Right atrium auricular region (tissue), 2 donors: Measurements from ENCODE around the gene REPIN1. TPM values are rescaled to one million over a fixed set of nuclear protein-coding genes. Genes with fewer than 3 reads are reported as not detected.
A peak's percentile ranks its signal among the peaks of the same experiment; 100 is the strongest.

Source experiments
- DNase-seq: peaks from one replicate; pipeline ENCODE4 v3.0.0-alpha.2; 2019; ENCODE audit warnings: low spot score
- H3K27ac ChIP-seq, 2 donors: fragments of 200-600 bp; sonication (generic); 1 replicate in 1 of 2; 2 replicates in 1 of 2; pipeline ENCODE4 v1.5.1; 2016 to 2019
- H3K27me3 ChIP-seq, 2 donors: fragments of 200-600 bp; sonication (generic); one replicate each; pipeline versions ENCODE4 v1.5.1 to v1.6.0; 2017 to 2019
- H3K36me3 ChIP-seq: fragments of 200-600 bp; sonication (generic); one replicate; pipeline ENCODE4 v1.5.1; 2016
- H3K4me1 ChIP-seq, 2 donors: fragments of 200-600 bp; sonication (generic); one replicate each; pipeline versions ENCODE4 v1.5.1 to v1.6.0; 2017 to 2019
- H3K4me3 ChIP-seq, 2 donors: fragments of 200-600 bp; sonication (generic); 1 replicate in 1 of 2; 2 replicates in 1 of 2; pipeline ENCODE4 v1.5.1; 2017 to 2019; ENCODE audit warnings: mild to moderate bottlenecking in 1 of 2, moderate library complexity in 1 of 2
- H3K9me3 ChIP-seq, 2 donors: fragments of 200-600 bp; sonication (generic); one replicate each; pipeline ENCODE4 v1.5.1; 2019
- total RNA-seq, 2 donors: library from RNA; depleted of rRNA; stranded (reverse); fragments of >200 nt; gene quantifications; one replicate each; pipeline ENCODE4 v1.1.0, GENCODE V29; 2016
- TF ChIP-seq, protein P1 (sequence below), 2 donors: fragments of 200-600 bp; sonication (generic); IDR thresholded peaks; one replicate each; pipeline ENCODE4 v1.5.1; 2019; ENCODE audit warnings: antibody characterized with exemption in 2 of 2

REPIN1 gene
- total RNA-seq, 2 donors from 2014 or later: 100.0 to 110 TPM

DNA sequence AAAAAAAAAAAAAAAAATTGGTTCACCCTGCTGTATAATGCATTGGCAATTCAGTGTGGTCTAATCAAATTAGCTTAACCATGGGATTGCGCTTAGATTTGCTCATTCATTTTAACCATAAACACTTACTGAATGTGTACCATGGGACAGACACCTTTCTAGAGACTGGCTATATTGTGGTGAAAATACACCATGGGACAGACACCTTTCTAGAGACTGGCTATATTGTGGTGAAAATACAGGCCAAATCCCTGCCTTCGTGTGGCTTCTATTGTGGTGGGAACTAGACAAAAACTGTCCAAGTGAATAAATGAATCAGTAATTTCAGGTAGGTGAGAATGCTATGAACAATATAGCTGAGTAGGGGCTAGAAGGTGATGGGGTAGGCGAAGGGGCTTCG is 10.2 kb upstream of the REPIN1 start:
- no peak overlapping the region for H3K4me3 ChIP-seq
- H3K36me3 ChIP-seq: no peaks in the 10 kb centered on the region
- TF ChIP-seq, protein P1, sequence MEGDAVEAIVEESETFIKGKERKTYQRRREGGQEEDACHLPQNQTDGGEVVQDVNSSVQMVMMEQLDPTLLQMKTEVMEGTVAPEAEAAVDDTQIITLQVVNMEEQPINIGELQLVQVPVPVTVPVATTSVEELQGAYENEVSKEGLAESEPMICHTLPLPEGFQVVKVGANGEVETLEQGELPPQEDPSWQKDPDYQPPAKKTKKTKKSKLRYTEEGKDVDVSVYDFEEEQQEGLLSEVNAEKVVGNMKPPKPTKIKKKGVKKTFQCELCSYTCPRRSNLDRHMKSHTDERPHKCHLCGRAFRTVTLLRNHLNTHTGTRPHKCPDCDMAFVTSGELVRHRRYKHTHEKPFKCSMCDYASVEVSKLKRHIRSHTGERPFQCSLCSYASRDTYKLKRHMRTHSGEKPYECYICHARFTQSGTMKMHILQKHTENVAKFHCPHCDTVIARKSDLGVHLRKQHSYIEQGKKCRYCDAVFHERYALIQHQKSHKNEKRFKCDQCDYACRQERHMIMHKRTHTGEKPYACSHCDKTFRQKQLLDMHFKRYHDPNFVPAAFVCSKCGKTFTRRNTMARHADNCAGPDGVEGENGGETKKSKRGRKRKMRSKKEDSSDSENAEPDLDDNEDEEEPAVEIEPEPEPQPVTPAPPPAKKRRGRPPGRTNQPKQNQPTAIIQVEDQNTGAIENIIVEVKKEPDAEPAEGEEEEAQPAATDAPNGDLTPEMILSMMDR (IDR thresholded peaks at IDR 0.05): no peak
- H3K27ac ChIP-seq: no peak overlapping the region
- H3K4me1 ChIP-seq: peaks cover 0 to 7% of the 10 kb centered on the region in 2 donors
- H3K9me3 ChIP-seq: no peaks in the 10 kb centered on the region
- DNase-seq: no peak
- H3K27me3 ChIP-seq: no peaks in the 10 kb centered on the region

DNA sequence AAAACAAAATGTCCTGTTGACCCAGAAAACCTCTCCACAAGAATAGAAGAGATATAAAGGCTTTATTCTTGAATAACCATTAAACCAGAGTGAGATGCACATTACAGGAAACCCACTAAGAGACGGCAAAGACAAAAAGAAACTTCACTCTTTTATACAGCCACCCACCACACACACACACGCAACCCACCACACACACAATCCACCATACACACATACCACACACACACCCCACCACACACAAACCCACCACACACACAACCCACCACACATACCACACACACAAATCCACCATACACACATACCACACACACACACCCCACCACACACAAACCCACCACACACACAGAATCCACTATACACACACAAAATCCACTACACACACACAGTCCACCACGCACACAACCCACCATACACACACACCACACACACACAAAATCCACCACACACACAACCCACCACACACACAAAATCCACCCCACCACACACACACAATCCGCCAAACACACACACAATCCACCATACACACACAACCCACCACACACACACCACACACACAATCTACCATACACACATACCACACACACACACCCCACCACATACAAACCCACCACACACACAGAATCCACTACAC is 9.5 kb upstream of the REPIN1 start:
- no peaks in the 10 kb centered on the region for H3K36me3 ChIP-seq
- DNase-seq: no peak
- TF ChIP-seq, protein P1 (IDR thresholded peaks at IDR 0.05): no peak
- H3K27me3 ChIP-seq: no peaks in the 10 kb centered on the region
- peaks cover 0 to 7% of the 10 kb centered on the region in 2 donors for H3K4me1 ChIP-seq
- H3K4me3 ChIP-seq: no peak overlapping the region
- no peak overlapping the region for H3K27ac ChIP-seq
- H3K9me3 ChIP-seq: no peaks in the 10 kb centered on the region

DNA sequence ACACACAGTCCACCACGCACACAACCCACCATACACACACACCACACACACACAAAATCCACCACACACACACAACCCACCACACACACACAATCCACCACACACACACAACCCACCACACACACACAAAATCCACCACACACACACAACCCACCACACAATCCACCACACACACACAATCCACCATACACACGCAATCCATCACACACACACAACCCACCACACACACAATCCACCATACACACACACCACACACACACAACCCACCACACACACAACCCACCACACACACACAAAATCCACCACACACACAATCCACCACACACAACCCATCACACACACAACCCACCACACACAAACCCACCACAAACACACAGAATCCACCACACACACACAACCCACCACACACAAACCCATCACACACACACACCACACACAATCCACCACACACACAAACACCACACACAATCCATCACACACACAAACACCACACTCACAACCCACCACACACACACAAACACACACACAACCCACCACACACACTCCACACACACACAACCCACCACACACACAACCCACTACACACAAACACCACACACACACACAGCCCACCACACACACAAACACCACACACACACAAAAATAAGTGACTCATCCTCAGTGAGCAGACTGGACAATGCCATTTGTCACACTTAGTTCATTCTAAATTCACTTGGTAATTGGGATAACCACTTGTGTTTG is 8.8 kb upstream of the REPIN1 start:
- Histone ChIP-seq H3K4me3 (no peak overlapping the region), H3K27ac (no peak overlapping the region), H3K9me3 (no peaks in the 10 kb centered on the region), H3K27me3 (no peaks in the 10 kb centered on the region), H3K36me3 (no peaks in the 10 kb centered on the region), H3K4me1 (peaks cover 0 to 7% of the 10 kb centered on the region in 2 donors)
- TF ChIP-seq, protein P1 (IDR thresholded peaks at IDR 0.05): no peak
- no peak for DNase-seq

DNA sequence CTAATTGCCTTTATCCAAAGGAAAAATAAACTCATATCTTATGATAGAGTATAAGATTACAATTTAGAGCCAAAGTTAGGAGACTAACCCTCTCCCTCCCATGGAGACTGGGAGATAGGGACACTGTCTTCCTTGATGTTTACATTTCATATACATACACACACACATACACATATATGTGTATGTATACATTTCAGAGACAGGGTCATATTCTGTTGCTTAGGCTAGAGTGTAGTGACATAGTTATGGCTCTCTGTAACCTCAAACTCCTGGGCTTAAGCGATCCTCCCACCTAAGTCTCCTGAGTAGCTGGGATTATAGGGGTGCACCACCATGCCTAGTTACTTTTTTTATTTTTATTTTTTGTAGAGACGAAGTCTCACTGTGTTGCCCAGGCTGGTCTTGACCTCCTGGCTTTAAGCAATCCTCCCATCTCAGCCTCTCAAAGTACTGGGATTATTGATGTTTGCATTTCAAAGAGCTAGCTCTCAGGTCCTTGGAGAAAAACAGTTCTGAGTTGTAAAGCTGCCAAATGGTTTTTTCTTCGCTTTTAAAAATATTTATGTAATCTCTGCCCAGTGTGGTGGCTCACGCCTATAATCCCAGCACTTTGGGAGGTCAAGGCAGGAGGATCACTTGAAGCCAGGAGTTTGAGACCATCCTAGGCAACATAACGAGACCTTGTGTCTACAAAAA is 8.1 kb upstream of the REPIN1 start:
- no peaks in the 10 kb centered on the region for H3K9me3 ChIP-seq
- TF ChIP-seq, protein P1 (IDR thresholded peaks at IDR 0.05): no peak
- H3K4me3 ChIP-seq: no peak overlapping the region
- DNase-seq: no peak
- no peak overlapping the region for H3K27ac ChIP-seq
- H3K27me3 ChIP-seq: no peaks in the 10 kb centered on the region
- peaks cover 0 to 7% of the 10 kb centered on the region in 2 donors for H3K4me1 ChIP-seq
- H3K36me3 ChIP-seq: no peaks in the 10 kb centered on the region

DNA sequence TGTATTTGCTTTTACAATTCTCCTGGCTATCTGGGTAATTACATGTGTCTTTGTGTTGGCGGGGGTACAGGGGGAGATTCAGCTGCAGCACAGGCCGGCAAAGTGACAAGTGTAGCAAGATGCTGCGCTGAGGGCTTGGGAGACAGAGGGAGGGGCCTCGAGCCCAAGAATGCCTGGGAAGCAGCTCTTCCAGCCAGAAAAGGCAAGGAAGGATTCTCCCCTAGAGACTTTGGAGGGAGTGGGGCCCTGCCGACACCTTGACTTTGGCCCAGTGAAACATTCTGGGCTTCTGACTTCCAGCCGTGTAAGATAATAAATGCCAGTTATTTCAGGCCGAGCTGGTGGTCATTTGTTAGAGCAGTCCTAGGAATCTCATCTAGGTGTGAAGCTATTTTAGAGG is 7.2 kb upstream of the REPIN1 start:
- peak overlapping the region in 1 of 2 donors; percentile 51 for H3K27ac ChIP-seq

More for the DNA sequence above, 7.2 kb upstream of the REPIN1 start:
- no peaks in the 10 kb centered on the region for H3K27me3 ChIP-seq
- H3K9me3 ChIP-seq: no peaks in the 10 kb centered on the region
- DNase-seq: no peak
- H3K36me3 ChIP-seq: no peaks in the 10 kb centered on the region
- TF ChIP-seq, protein P1 (IDR thresholded peaks at IDR 0.05): no peak
- H3K4me3 ChIP-seq: no peak overlapping the region
- peaks cover 0 to 7% of the 10 kb centered on the region in 2 donors for H3K4me1 ChIP-seq
